D721Med (cell line): ENCODE results near the gene HCN4.

Source experiments
- DNase-seq: peaks from one replicate; pipeline ENCODE4 v3.0.0; 2011; ENCODE audit warnings: low spot score; ENCODE audit not compliant: insufficient read length
- FAIRE-seq: peaks from 2 replicates; lab custom pipeline; 2011; peaks lifted over from hg19 to GRCh38; lab: Jason Lieb, UNC
- CTCF ChIP-seq: IDR thresholded peaks from 2 replicates; pipeline ENCODE4 v1.5.1; 2012; ENCODE audit warnings: mild to moderate bottlenecking, control low read depth; ENCODE audit not compliant: insufficient read depth; ENCODE audit errors: missing control alignments

The HCN4 gene

GRCh38 chr15:73338606-73339374 lies 30.0 kb downstream of the HCN4 start:
- FAIRE-seq (no peak), DNase-seq (no peak)

GRCh38 chr15:73338058-73338457 lies 30.7 kb downstream of the HCN4 start:
- no peak for TF ChIP-seq CTCF
- DNase-seq (no peak), FAIRE-seq (no peak)

More at GRCh38 chr15:73338606-73339374, 30.0 kb downstream of the HCN4 start:
- no peak for TF ChIP-seq CTCF

GRCh38 chr15:73337187-73337586 lies 31.6 kb downstream of the HCN4 start:
- DNase-seq (no peak), FAIRE-seq (no peak)
- no peak for TF ChIP-seq CTCF

GRCh38 chr15:73336756-73337155 lies 32.0 kb downstream of the HCN4 start:
- no peak for DNase-seq
- FAIRE-seq, result no peak
- TF ChIP-seq CTCF, result no peak

GRCh38 chr15:73335471-73335870 lies 33.3 kb downstream of the HCN4 start:
- no peak for DNase-seq
- FAIRE-seq, result no peak

GRCh38 chr15:73335026-73335425 lies 33.7 kb downstream of the HCN4 start:
- no peak for FAIRE-seq
- no peak for TF ChIP-seq CTCF

More at GRCh38 chr15:73335471-73335870, 33.3 kb downstream of the HCN4 start:
- TF ChIP-seq CTCF, result no peak

GRCh38 chr15:73334086-73334485 lies 34.7 kb downstream of the HCN4 start:
- FAIRE-seq, result no peak
- TF ChIP-seq CTCF, result no peak
- DNase-seq, result no peak

More at GRCh38 chr15:73335026-73335425, 33.7 kb downstream of the HCN4 start:
- DNase-seq, result no peak
